MCF 10A (cell line): ENCODE data around the gene TTC7B. TPM values are rescaled to one million over a fixed set of nuclear protein-coding genes. Genes with fewer than 3 reads are reported as not detected.

Experiments
- BruUV-seq: library from RNA; stranded (reverse); fragments of 400-500 nt; replicated peaks from 2 replicates; lab custom pipeline; 2021; lab: Mats Ljungman, UMichigan
- CTCF ChIA-PET: fragments of 300-600 bp; sonication (Branson Sonifier 250); formaldehyde crosslinking; extraction: SDS; loops from one replicate; lab custom pipeline; 2021; ENCODE audit warnings: antibody characterized with exemption, inconsistent platforms; lab: Yijun Ruan, JAX
- POLR2A ChIA-PET: fragments of 300-600, 350-650 bp; sonication (Branson Sonifier 250); formaldehyde crosslinking; extraction: SDS; loops from one replicate; lab custom pipeline; 2020; ENCODE audit warnings: antibody characterized with exemption, inconsistent platforms; lab: Yijun Ruan, JAX
- DNase-seq: peaks from one replicate; pipeline ENCODE4 v3.0.0-alpha.2; 2018; ENCODE audit not compliant: unreplicated experiment
- H3K27ac Mint-ChIP-seq: one replicate; pipeline ENCODE4 v1.8.0; 2022; ENCODE audit warnings: mild to moderate bottlenecking, low read depth, mixed read lengths; ENCODE audit not compliant: unreplicated experiment
- H3K27me3 Mint-ChIP-seq: one replicate; pipeline ENCODE4 v1.8.0; 2022; ENCODE audit warnings: mixed read lengths; ENCODE audit not compliant: insufficient read depth, unreplicated experiment
- H3K36me3 Mint-ChIP-seq: one replicate; pipeline ENCODE4 v1.8.0; 2022; ENCODE audit warnings: mild to moderate bottlenecking, moderate library complexity, mixed read lengths; ENCODE audit not compliant: insufficient read depth, unreplicated experiment
- H3K4me1 Mint-ChIP-seq: one replicate; pipeline ENCODE4 v1.8.0; 2022; ENCODE audit warnings: mixed read lengths; ENCODE audit not compliant: insufficient read depth, unreplicated experiment
- H3K4me3 Mint-ChIP-seq: one replicate; pipeline ENCODE4 v1.8.0; 2022; ENCODE audit warnings: mild to moderate bottlenecking, moderate library complexity, mixed read lengths; ENCODE audit not compliant: unreplicated experiment
- H3K9me3 Mint-ChIP-seq: one replicate; pipeline ENCODE4 v1.8.0; 2022; ENCODE audit warnings: mixed read lengths; ENCODE audit not compliant: unreplicated experiment
- intact Hi-C: fragments of 100-400 bp; cut with micrococcal nuclease; formaldehyde crosslinking; loops from 2 replicates; pipeline ENCODE4 v1.14.1; 2022
- total RNA-seq: library from RNA; stranded (reverse); gene quantifications from 2 replicates; pipeline ENCODE4 v1.2.3, GENCODE V29; 2022
- TF ChIP-seq, protein P1 (sequence below): fragments of 200-600 bp; IDR thresholded peaks from one replicate; pipeline ENCODE4 v1.8.0; 2022; ENCODE audit warnings: antibody characterized with exemption, mild to moderate bottlenecking; ENCODE audit not compliant: unreplicated experiment

TTC7B gene
- total RNA-seq, 1 experiment from 2014 or later, result 31.1 TPM

GRCh38 chr14:90576581-90576980, 239.6 kb downstream of the TTC7B start:
- no peaks in the 10 kb centered on the region for H3K36me3 Mint-ChIP-seq
- H3K4me1 Mint-ChIP-seq, result no peaks in the 10 kb centered on the region
- TF ChIP-seq, protein P1, sequence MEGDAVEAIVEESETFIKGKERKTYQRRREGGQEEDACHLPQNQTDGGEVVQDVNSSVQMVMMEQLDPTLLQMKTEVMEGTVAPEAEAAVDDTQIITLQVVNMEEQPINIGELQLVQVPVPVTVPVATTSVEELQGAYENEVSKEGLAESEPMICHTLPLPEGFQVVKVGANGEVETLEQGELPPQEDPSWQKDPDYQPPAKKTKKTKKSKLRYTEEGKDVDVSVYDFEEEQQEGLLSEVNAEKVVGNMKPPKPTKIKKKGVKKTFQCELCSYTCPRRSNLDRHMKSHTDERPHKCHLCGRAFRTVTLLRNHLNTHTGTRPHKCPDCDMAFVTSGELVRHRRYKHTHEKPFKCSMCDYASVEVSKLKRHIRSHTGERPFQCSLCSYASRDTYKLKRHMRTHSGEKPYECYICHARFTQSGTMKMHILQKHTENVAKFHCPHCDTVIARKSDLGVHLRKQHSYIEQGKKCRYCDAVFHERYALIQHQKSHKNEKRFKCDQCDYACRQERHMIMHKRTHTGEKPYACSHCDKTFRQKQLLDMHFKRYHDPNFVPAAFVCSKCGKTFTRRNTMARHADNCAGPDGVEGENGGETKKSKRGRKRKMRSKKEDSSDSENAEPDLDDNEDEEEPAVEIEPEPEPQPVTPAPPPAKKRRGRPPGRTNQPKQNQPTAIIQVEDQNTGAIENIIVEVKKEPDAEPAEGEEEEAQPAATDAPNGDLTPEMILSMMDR, result no peak
- BruUV-seq, result no TSS peak
- no peaks in the 10 kb centered on the region for H3K9me3 Mint-ChIP-seq
- no peak for DNase-seq
- intact Hi-C loops, result no loop called here
- ChIA-PET CTCF (interaction anchor here (0.6 kb wide), 1 partner anchor 330 kb away, joined by 3 read pairs; no protein-coding TSS in a partner anchor), POLR2A (no interaction called here)
- no peak overlapping the region for H3K4me3 Mint-ChIP-seq
- H3K27me3 Mint-ChIP-seq, result no peaks in the 10 kb centered on the region
- H3K27ac Mint-ChIP-seq, result no peak overlapping the region

DNA sequence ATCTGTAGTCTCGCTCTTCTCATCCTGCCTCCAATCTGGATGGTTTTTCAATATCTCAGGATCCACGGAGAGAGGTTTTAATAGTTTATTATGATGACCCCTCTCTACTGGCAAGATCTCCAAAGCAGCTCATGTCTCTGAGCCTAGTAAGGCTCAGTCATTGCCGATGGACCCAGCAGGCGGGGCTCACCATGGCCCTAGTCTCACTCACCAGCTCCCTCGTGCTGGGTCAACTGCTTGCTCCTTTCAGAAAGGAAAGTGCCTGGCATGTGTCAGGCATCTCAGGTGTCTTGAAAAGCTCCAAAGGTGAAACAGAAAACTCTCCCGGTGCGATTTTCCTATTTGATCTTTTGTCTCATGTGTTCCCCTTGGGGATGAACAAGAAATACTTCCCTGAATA, 240.4 kb downstream of the TTC7B start:
- ChIA-PET POLR2A (no interaction called here), CTCF (no interaction called here)
- H3K36me3 Mint-ChIP-seq, result no peaks in the 10 kb centered on the region
- TF ChIP-seq, protein P1, result no peak
- no peak overlapping the region for H3K27ac Mint-ChIP-seq
- no peak for DNase-seq
- H3K27me3 Mint-ChIP-seq, result no peaks in the 10 kb centered on the region
- intact Hi-C loops, result no loop called here
- H3K4me3 Mint-ChIP-seq, result no peak overlapping the region
- H3K4me1 Mint-ChIP-seq, result no peaks in the 10 kb centered on the region
- H3K9me3 Mint-ChIP-seq, result no peaks in the 10 kb centered on the region
- BruUV-seq, result no TSS peak

- no peaks in the 10 kb centered on the region for H3K9me3 Mint-ChIP-seq
- H3K4me1 Mint-ChIP-seq, result no peaks in the 10 kb centered on the region
- no peak for DNase-seq
- H3K36me3 Mint-ChIP-seq, result no peaks in the 10 kb centered on the region
- ChIA-PET POLR2A (no interaction called here), CTCF (no interaction called here)
- H3K27me3 Mint-ChIP-seq, result no peaks in the 10 kb centered on the region
- BruUV-seq, result no TSS peak
- H3K4me3 Mint-ChIP-seq, result no peak overlapping the region
- intact Hi-C loops, result no loop called here
- TF ChIP-seq, protein P1, result no peak
- H3K27ac Mint-ChIP-seq, result no peak overlapping the region
These were observed 240.9 kb downstream of the TTC7B start for GRCh38 chr14:90575336-90575735.

GRCh38 chr14:90574188-90575131, 241.8 kb downstream of the TTC7B start:
- H3K4me1 Mint-ChIP-seq, result no peaks in the 10 kb centered on the region
- POLR2A ChIA-PET, result no interaction called here
- no peaks in the 10 kb centered on the region for H3K36me3 Mint-ChIP-seq
- no peaks in the 10 kb centered on the region for H3K9me3 Mint-ChIP-seq
- no peak for DNase-seq
- CTCF ChIA-PET, result interaction anchor here (0.6 to 0.7 kb wide), 2 partner anchors 47 to 127 kb away, joined by 3 to 4 read pairs; no protein-coding TSS in a partner anchor
- no peaks in the 10 kb centered on the region for H3K27me3 Mint-ChIP-seq
- H3K27ac Mint-ChIP-seq, result no peak overlapping the region
- intact Hi-C loops, result no loop called here
- no peak overlapping the region for H3K4me3 Mint-ChIP-seq
- TF ChIP-seq, protein P1, result no peak
- no TSS peak for BruUV-seq
